HL-60 (cell line): Measurements from ENCODE around the gene ARMS2.

Source experiments
- DNase-seq, 2 experiments: peaks; one replicate each; pipeline ENCODE4 v3.0.0-alpha.2; 2010 to 2020; ENCODE audit warnings: low read depth in 1 of 2, low spot score in 1 of 2
- H3K27ac ChIP-seq: fragments of 250-450 bp; sonication (Bioruptor Pico); replicated peaks from 2 replicates; pipeline ENCODE4 v1.5.1; 2020; ENCODE audit warnings: mild to moderate bottlenecking, moderate library complexity
- H3K27me3 ChIP-seq: fragments of 250-450 bp; sonication (Bioruptor Pico); 2 replicates; pipeline ENCODE4 v1.5.1; 2021; ENCODE audit warnings: mild to moderate bottlenecking, moderate library complexity; ENCODE audit not compliant: insufficient read depth, poor library complexity, severe bottlenecking
- H3K4me3 ChIP-seq: replicated peaks from 2 replicates; pipeline ENCODE4 v1.5.1; 2011; ENCODE audit warnings: mild to moderate bottlenecking, control low read depth, low read length; ENCODE audit not compliant: insufficient read depth
- GABPA ChIP-seq: IDR thresholded peaks from 2 replicates; pipeline ENCODE4 v1.6.1; 2012; ENCODE audit warnings: low read depth
- POLR2AphosphoS5 ChIP-seq: IDR thresholded peaks from 2 replicates; pipeline ENCODE4 v1.6.1; 2012; ENCODE audit warnings: low read depth
- SPI1 ChIP-seq: IDR thresholded peaks from 2 replicates; pipeline ENCODE4 v1.6.1; 2012; ENCODE audit warnings: low read depth, mild to moderate bottlenecking, borderline replicate concordance
- TF ChIP-seq, protein P1 (sequence below): IDR thresholded peaks from 2 replicates; pipeline ENCODE4 v1.6.1; 2012; ENCODE audit warnings: low read depth; ENCODE audit not compliant: insufficient replicate concordance
- TF ChIP-seq, protein P2 (sequence below): IDR thresholded peaks from one replicate; pipeline ENCODE4 v1.5.1; 2011; ENCODE audit warnings: low read length, control low read depth, inconsistent platforms; ENCODE audit not compliant: insufficient read depth

Gene ARMS2

DNA sequence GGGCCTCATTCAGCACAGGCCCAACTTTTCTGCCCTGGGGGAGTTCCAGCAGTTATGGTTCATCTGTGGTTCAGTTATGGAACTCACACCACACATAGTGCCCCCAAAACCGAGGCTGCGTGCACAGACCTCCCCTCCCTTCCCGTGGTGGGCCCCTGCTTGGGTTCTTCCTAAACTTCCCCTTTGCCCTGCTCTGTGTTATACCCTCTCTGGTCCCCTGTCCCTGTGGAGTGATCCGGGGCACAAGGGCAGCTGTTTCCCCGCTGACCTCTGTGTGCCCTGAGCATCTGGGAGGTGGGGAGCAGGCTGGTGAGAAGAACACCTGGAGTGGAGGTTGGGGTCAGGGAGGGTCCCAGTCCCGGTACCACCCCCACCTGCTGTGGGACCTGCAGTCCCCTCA, 46.3 kb downstream of the ARMS2 start:
- no peak for DNase-seq
- Histone ChIP-seq H3K4me3 (no peak overlapping the region), H3K27ac (no peak overlapping the region), H3K27me3 (no peaks in the 10 kb centered on the region)
- TF ChIP-seq, protein P1, sequence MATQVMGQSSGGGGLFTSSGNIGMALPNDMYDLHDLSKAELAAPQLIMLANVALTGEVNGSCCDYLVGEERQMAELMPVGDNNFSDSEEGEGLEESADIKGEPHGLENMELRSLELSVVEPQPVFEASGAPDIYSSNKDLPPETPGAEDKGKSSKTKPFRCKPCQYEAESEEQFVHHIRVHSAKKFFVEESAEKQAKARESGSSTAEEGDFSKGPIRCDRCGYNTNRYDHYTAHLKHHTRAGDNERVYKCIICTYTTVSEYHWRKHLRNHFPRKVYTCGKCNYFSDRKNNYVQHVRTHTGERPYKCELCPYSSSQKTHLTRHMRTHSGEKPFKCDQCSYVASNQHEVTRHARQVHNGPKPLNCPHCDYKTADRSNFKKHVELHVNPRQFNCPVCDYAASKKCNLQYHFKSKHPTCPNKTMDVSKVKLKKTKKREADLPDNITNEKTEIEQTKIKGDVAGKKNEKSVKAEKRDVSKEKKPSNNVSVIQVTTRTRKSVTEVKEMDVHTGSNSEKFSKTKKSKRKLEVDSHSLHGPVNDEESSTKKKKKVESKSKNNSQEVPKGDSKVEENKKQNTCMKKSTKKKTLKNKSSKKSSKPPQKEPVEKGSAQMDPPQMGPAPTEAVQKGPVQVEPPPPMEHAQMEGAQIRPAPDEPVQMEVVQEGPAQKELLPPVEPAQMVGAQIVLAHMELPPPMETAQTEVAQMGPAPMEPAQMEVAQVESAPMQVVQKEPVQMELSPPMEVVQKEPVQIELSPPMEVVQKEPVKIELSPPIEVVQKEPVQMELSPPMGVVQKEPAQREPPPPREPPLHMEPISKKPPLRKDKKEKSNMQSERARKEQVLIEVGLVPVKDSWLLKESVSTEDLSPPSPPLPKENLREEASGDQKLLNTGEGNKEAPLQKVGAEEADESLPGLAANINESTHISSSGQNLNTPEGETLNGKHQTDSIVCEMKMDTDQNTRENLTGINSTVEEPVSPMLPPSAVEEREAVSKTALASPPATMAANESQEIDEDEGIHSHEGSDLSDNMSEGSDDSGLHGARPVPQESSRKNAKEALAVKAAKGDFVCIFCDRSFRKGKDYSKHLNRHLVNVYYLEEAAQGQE: no peak
- TF ChIP-seq, protein P2, sequence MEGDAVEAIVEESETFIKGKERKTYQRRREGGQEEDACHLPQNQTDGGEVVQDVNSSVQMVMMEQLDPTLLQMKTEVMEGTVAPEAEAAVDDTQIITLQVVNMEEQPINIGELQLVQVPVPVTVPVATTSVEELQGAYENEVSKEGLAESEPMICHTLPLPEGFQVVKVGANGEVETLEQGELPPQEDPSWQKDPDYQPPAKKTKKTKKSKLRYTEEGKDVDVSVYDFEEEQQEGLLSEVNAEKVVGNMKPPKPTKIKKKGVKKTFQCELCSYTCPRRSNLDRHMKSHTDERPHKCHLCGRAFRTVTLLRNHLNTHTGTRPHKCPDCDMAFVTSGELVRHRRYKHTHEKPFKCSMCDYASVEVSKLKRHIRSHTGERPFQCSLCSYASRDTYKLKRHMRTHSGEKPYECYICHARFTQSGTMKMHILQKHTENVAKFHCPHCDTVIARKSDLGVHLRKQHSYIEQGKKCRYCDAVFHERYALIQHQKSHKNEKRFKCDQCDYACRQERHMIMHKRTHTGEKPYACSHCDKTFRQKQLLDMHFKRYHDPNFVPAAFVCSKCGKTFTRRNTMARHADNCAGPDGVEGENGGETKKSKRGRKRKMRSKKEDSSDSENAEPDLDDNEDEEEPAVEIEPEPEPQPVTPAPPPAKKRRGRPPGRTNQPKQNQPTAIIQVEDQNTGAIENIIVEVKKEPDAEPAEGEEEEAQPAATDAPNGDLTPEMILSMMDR: no peak
- TF ChIP-seq POLR2AphosphoS5 (no peak), GABPA (no peak), SPI1 (no peak)

DNA sequence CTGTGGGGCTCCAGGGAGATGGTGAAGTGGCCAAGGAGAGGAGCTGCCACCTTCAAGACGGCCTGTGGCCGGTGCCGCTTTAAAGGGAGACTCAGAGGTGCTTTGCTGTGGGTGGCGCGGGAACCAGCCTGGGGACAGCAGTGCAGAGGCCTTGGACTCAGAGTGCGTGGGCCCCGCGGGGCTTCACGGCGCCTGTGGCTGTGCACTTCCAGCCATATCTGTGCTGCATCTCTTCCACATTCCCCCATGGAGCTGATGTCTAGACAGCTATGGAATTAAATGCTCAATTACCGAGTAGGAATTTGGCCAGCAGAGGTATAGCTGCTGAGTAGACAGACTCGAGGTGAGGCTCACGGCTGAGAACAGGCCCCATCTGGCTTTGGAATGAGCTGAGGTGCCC, 48.6 kb downstream of the ARMS2 start:
- Histone ChIP-seq H3K27me3 (no peaks in the 10 kb centered on the region), H3K4me3 (no peak overlapping the region), H3K27ac (no peak overlapping the region)
- no peak for DNase-seq
- TF ChIP-seq GABPA (no peak), SPI1 (no peak), POLR2AphosphoS5 (no peak)
- TF ChIP-seq, protein P1: no peak
- TF ChIP-seq, protein P2: no peak

DNA sequence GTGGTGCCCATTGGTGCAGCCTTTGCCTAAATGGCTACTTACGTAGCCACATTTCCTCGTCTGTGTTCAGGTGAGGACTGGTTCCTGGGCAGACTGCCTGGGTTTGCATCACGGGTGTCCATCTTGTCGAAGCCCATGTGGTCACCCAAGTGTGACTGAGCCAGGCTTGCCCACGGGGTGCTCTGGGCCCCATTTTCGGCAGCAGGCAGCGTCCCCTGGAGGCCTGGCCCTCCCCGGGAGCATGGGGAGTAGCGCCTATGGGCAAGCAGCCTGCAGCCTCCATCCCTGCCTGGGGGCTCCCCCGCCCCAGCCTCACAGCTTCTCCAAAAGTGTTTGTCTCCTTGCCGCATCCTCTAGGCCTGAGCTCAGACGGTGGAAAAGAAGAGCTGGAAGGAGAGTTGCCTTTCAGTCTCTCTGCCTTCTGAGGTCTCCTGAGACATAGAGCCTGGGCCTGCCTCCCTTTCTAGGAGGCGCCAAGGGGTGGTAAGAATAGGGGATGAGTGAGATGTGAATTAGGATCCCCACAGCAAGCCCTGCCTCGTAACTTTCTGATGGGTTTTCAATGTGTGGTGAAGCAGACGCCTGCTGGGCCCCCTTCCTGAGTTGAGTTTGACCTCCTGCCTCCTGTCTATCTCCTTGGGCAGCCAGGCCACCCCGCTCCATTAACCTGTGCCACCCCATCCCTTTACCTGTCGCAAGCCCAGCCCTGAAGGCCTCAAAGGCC, 49.6 kb downstream of the ARMS2 start:
- Histone ChIP-seq H3K27ac (no peak overlapping the region), H3K27me3 (no peaks in the 10 kb centered on the region), H3K4me3 (no peak overlapping the region)
- TF ChIP-seq, protein P1: no peak
- TF ChIP-seq, protein P2: no peak
- TF ChIP-seq SPI1 (no peak), POLR2AphosphoS5 (no peak), GABPA (no peak)
- no peak for DNase-seq
